Prostate gland (tissue), 2 donors: ENCODE results near the gene SAFB2.

ENCODE experiments used
- POLR2A ChIP-seq: fragments of 450-650 bp; IDR thresholded peaks from one replicate; pipeline ENCODE4 v1.6.1; 2016; ENCODE audit warnings: antibody characterized with exemption, mild to moderate bottlenecking
- TF ChIP-seq, protein P1 (sequence below), 4 experiments: fragments of 200-600 bp in 2 of 4; fragments of 450-650 bp in 2 of 4; sonication (generic) in 2 of 4; IDR thresholded peaks; 1 replicate in 3 of 4; 2 replicates in 1 of 4; pipeline ENCODE4 v1.5.1; 2016 to 2019; ENCODE audit warnings: antibody characterized with exemption in 4 of 4, mild to moderate bottlenecking in 2 of 4, moderate library complexity in 2 of 4

DNA sequence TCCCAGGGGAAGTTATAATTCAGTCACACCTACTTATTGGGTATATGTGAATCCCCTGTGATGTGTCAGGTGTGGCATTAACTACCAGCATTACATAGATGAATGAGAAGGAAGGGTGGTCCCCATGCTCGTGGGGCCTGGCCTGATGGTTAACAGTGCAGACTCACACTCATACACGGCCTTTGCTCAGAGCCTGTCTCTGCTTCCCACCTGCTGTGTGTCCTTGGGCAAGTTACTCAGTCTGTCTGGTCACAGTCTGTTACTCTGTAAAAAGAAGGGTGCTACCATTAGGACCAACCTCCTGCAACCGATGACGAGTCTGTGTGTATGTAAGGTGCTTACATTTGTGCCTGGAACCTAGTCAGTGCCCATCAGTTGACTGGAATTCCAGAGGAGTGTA, 24.1 kb upstream of the SAFB2 start:
- TF ChIP-seq, protein P1, sequence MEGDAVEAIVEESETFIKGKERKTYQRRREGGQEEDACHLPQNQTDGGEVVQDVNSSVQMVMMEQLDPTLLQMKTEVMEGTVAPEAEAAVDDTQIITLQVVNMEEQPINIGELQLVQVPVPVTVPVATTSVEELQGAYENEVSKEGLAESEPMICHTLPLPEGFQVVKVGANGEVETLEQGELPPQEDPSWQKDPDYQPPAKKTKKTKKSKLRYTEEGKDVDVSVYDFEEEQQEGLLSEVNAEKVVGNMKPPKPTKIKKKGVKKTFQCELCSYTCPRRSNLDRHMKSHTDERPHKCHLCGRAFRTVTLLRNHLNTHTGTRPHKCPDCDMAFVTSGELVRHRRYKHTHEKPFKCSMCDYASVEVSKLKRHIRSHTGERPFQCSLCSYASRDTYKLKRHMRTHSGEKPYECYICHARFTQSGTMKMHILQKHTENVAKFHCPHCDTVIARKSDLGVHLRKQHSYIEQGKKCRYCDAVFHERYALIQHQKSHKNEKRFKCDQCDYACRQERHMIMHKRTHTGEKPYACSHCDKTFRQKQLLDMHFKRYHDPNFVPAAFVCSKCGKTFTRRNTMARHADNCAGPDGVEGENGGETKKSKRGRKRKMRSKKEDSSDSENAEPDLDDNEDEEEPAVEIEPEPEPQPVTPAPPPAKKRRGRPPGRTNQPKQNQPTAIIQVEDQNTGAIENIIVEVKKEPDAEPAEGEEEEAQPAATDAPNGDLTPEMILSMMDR (IDR thresholded peaks at IDR 0.05), result no peak
- no peak for TF ChIP-seq POLR2A
